Neutrophil (primary cell): Measurements from ENCODE around the gene DNM2.

Experiments used
- H3K27ac ChIP-seq: fragments of 200-600 bp; sonication (generic); 2 replicates; pipeline ENCODE4 v1.5.1; 2016; ENCODE audit warnings: mild to moderate bottlenecking, moderate library complexity
- H3K27me3 ChIP-seq: fragments of 200-600 bp; sonication (generic); 2 replicates; pipeline ENCODE4 v1.6.0; 2016; ENCODE audit warnings: mild to moderate bottlenecking
- H3K36me3 ChIP-seq: fragments of 200-600 bp; sonication (generic); 2 replicates; pipeline ENCODE4 v1.5.1; 2017
- H3K4me1 ChIP-seq, 2 experiments: fragments of 200-600 bp in 1 of 2; sonication (generic) in 1 of 2; 1 replicate in 1 of 2; 2 replicates in 1 of 2; pipeline versions ENCODE4 v1.5.1 to v1.6.1; 2013 to 2016; ENCODE audit warnings: low read depth in 1 of 2, low read length in 1 of 2, mild to moderate bottlenecking in 1 of 2, moderate library complexity in 1 of 2; ENCODE audit not compliant: control insufficient read depth in 1 of 2, insufficient read depth in 1 of 2
- H3K4me3 ChIP-seq, 2 experiments: fragments of 200-600 bp in 1 of 2; sonication (generic) in 1 of 2; 1 replicate in 1 of 2; 2 replicates in 1 of 2; pipeline ENCODE4 v1.5.1; 2013 to 2016; ENCODE audit warnings: low read depth in 1 of 2, low read length in 1 of 2, mild to moderate bottlenecking in 1 of 2, moderate library complexity in 1 of 2
- H3K9me3 ChIP-seq: fragments of 200-600 bp; sonication (generic); 2 replicates; pipeline ENCODE4 v1.5.1; 2016
- CTCF ChIP-seq: fragments of 200-600 bp; sonication (generic); IDR thresholded peaks from 2 replicates; pipeline ENCODE4 v1.5.1; 2016; ENCODE audit warnings: antibody characterized with exemption

The DNM2 gene

GRCh38 chr19:10826846-10827245 is 109.0 kb downstream of the DNM2 start:
- no peak overlapping the region for H3K27ac ChIP-seq
- no peaks in the 10 kb centered on the region for H3K9me3 ChIP-seq

GRCh38 chr19:10828981-10829821 is 111.3 kb downstream of the DNM2 start:
- Histone ChIP-seq H3K9me3 (no peaks in the 10 kb centered on the region), H3K4me1 (no peaks in the 10 kb centered on the region), H3K4me3 (no peak overlapping the region), H3K27ac (no peak overlapping the region), H3K27me3 (no peaks in the 10 kb centered on the region), H3K36me3 (peaks cover 97% of the 10 kb centered on the region)
- TF ChIP-seq CTCF, result no peak

More at GRCh38 chr19:10826846-10827245, 109.0 kb downstream of the DNM2 start:
- no peaks in the 10 kb centered on the region for H3K4me1 ChIP-seq
- peaks cover 98% of the 10 kb centered on the region for H3K36me3 ChIP-seq
- H3K4me3 ChIP-seq, result no peak overlapping the region
- no peaks in the 10 kb centered on the region for H3K27me3 ChIP-seq
- no peak for TF ChIP-seq CTCF

- Histone ChIP-seq H3K4me1 (no peaks in the 10 kb centered on the region), H3K27me3 (no peaks in the 10 kb centered on the region), H3K4me3 (no peak overlapping the region), H3K9me3 (no peaks in the 10 kb centered on the region), H3K36me3 (peaks cover 94% of the 10 kb centered on the region), H3K27ac (no peak overlapping the region)
- TF ChIP-seq CTCF, result no peak
Measured at GRCh38 chr19:10829967-10830366, 112.1 kb downstream of the DNM2 start.

DNA sequence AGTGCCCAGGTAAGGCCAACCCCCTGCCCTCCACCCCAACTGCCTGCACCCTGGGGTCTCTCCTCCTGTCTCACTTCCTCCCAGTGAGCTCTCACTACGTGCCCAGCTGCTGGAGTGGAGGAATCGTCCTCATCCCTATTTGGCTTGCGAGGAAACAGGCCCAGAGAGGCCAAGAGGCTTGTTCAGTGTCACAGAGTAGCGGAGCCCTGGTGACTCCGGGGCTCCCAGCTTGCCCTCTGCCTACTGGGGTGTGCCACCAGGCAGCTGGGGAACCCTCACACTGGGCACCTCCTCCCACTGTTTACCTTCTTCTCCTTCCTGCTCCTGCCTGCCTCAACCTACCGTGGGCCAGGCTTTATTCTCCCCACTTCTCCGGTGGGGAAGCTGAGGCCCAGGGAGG is 112.5 kb downstream of the DNM2 start:
- peak overlapping the region; percentile 15 for H3K27ac ChIP-seq
- H3K9me3 ChIP-seq, result no peaks in the 10 kb centered on the region
- H3K4me1 ChIP-seq, result peaks cover 0 to 3% of the 10 kb centered on the region in 2 experiments
- H3K4me3 ChIP-seq, result no peak overlapping the region
- H3K36me3 ChIP-seq, result peaks cover 94% of the 10 kb centered on the region
- TF ChIP-seq CTCF, result no peak
- no peaks in the 10 kb centered on the region for H3K27me3 ChIP-seq

- H3K36me3 ChIP-seq, result peaks cover 87% of the 10 kb centered on the region
- H3K4me1 ChIP-seq, result peaks cover 0 to 6% of the 10 kb centered on the region in 2 experiments
- peak overlapping the region; percentile 48 for H3K27ac ChIP-seq
- no peak for TF ChIP-seq CTCF
- H3K9me3 ChIP-seq, result no peaks in the 10 kb centered on the region
- H3K4me3 ChIP-seq, result no peak overlapping the region
- no peaks in the 10 kb centered on the region for H3K27me3 ChIP-seq
Measured at GRCh38 chr19:10830931-10831779, 113.3 kb downstream of the DNM2 start.
